Upper lobe of right lung (tissue), 1 donor: ENCODE measurements around the gene ANKRD13B. TPM values are rescaled to one million over a fixed set of nuclear protein-coding genes. Genes with fewer than 3 reads are reported as not detected.

Experiments used
- ATAC-seq: fragments of 200-7000 bp; cut with Tn5 transposase; one replicate; pipeline ENCODE4 v1.9.1; 2020; ENCODE audit warnings: mild to moderate bottlenecking, moderate library complexity
- DNase-seq: peaks from one replicate; pipeline ENCODE4 v3.0.0-alpha.2; 2020
- H3K27ac ChIP-seq: fragments of 200-600 bp; one replicate; pipeline ENCODE4 v1.8.0; 2022
- H3K27me3 ChIP-seq: fragments of 200-600 bp; one replicate; pipeline ENCODE4 v1.8.0; 2022; ENCODE audit warnings: mild to moderate bottlenecking
- H3K36me3 ChIP-seq: fragments of 200-600 bp; one replicate; pipeline ENCODE4 v1.8.0; 2022
- H3K4me1 ChIP-seq: fragments of 200-600 bp; one replicate; pipeline ENCODE4 v1.8.0; 2022
- H3K4me3 ChIP-seq: fragments of 200-600 bp; one replicate; pipeline ENCODE4 v1.8.0; 2022; ENCODE audit warnings: mild to moderate bottlenecking
- H3K9me3 ChIP-seq: fragments of 200-600 bp; one replicate; pipeline ENCODE4 v1.8.0; 2022
- intact Hi-C: fragments of 100-400 bp; cut with DNase I; formaldehyde crosslinking; loops from one replicate; pipeline ENCODE4 v1.11.0; 2022
- total RNA-seq: library from RNA; stranded (reverse); fragmentation: NEBNext Ultra II Directional; extraction: Animal tissue kit (Norgen Biotek cat#: 25700); gene quantifications from one replicate; pipeline ENCODE4 v1.2.1, GENCODE V29; 2021
- TF ChIP-seq, protein P1 (sequence below): fragments of 200-600 bp; IDR thresholded peaks from one replicate; pipeline ENCODE4 v1.8.0; 2022; ENCODE audit warnings: antibody characterized with exemption
- donor health status: DM: no; HTN: yes; CAD: no; lungs with severe emphysema.

Gene ANKRD13B
- total RNA-seq, 1 donor from 2014 or later: 6.8 TPM

DNA sequence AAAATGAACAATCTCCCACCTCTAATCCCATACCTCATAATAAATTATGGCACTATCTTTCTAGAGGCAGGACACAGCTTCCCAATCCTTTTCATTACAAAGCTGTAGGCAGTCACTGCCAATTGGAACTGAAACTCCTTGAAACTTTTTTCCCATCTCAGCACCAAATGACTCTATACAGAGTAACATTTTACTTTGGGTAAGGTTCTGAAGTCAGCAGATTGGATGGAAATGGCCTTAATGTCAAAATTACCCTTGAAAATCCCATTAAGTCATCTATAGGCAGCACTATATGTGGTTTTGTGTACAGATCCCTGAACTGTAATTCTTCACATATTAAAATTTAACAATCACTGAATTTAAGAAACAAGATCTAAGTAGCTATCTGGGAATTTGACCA, 60.0 kb downstream of the ANKRD13B start:
- Histone ChIP-seq H3K27me3 (no peaks in the 10 kb centered on the region), H3K9me3 (no peaks in the 10 kb centered on the region), H3K36me3 (peaks cover 68% of the 10 kb centered on the region), H3K27ac (no peak overlapping the region), H3K4me1 (no peaks in the 10 kb centered on the region), H3K4me3 (no peak overlapping the region)
- TF ChIP-seq, protein P1, sequence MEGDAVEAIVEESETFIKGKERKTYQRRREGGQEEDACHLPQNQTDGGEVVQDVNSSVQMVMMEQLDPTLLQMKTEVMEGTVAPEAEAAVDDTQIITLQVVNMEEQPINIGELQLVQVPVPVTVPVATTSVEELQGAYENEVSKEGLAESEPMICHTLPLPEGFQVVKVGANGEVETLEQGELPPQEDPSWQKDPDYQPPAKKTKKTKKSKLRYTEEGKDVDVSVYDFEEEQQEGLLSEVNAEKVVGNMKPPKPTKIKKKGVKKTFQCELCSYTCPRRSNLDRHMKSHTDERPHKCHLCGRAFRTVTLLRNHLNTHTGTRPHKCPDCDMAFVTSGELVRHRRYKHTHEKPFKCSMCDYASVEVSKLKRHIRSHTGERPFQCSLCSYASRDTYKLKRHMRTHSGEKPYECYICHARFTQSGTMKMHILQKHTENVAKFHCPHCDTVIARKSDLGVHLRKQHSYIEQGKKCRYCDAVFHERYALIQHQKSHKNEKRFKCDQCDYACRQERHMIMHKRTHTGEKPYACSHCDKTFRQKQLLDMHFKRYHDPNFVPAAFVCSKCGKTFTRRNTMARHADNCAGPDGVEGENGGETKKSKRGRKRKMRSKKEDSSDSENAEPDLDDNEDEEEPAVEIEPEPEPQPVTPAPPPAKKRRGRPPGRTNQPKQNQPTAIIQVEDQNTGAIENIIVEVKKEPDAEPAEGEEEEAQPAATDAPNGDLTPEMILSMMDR: no peak
- DNase-seq (no peak), ATAC-seq (no peak)
- intact Hi-C loops: no loop called here

DNA sequence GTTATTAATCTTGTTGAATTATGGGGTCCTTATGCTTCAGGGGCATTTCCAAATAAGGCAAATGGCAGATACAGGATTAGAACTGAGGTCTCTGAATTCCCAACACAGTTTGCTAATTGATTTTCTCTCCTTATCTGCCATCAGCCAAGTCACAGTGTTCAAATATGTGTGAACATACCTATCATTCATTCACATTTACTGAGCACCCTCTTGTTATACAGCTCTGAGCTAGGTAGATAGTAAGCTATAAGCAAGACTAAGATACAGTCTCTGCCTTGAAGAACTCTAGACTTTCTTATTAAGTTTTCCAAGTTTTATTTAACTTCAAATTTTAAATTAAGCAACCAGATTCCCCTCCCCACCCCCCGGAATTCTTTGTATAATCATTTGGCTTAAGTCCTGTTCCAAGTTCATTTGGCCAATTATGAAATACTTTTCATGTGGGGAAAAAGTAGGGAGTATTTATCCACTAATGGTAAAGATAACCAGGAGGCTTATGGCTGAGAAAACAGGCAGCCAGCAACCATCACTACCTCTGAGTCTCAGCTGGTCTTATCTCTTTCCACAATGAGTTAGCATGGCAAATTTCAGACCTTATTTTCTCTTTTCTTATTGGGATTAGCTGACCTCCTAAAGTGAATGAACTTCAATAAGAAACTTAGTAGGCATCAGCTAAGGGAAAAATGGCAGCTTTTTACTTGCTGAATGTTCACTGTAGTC, 61.2 kb downstream of the ANKRD13B start:
- Histone ChIP-seq H3K27ac (peak overlapping the region; percentile 30), H3K4me3 (no peak overlapping the region), H3K4me1 (no peaks in the 10 kb centered on the region), H3K27me3 (no peaks in the 10 kb centered on the region), H3K36me3 (peaks cover 64% of the 10 kb centered on the region), H3K9me3 (no peaks in the 10 kb centered on the region)
- intact Hi-C loops: no loop called here
- TF ChIP-seq, protein P1: no peak
- no peak for DNase-seq
- ATAC-seq: no peak

DNA sequence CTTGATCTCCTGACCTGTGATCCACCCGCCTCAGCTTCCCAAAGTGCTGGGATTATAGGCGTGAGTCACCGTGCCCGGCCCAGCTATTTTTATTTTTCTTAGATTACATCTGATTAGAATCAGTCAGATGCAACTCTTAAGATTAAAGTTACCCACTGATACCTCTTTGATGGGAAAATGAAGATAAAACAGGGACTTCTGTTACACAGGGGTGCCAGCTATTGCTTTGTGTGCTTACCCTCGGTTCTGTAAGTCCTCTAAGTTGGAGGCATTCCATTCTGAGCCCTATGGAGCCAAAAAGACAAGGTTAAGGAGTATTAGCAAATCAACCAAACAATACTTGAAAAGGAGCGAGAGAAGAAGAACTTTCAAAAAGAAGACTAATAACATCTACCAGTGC, 62.4 kb downstream of the ANKRD13B start:
- intact Hi-C loops: no loop called here

DNA sequence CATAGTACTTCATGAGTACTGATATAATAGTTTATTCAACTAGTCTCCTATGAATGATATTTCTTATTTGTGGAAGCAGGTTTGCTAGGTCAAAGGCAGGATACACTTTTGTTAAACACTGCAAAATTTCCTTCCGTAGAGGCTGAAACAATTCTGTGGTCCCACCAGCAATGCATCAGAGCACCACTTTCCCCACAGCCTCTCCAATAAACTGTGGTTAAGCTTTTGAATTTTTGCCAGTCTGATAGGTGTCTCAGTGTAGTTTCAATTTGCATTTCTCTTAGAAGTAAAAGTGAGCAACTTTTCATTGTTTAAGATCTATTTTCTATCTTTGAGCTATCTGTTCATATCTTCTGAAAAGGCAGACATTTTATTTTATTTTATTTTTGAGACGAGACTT, 66.2 kb downstream of the ANKRD13B start:
- ATAC-seq: no peak
- Histone ChIP-seq H3K9me3 (no peaks in the 10 kb centered on the region), H3K36me3 (peaks cover 70% of the 10 kb centered on the region), H3K4me1 (peaks cover 3% of the 10 kb centered on the region), H3K4me3 (no peak overlapping the region), H3K27ac (no peak overlapping the region), H3K27me3 (no peaks in the 10 kb centered on the region)
- intact Hi-C loops: no loop called here
- no peak for DNase-seq
- TF ChIP-seq, protein P1: no peak

More for the DNA sequence above, 62.4 kb downstream of the ANKRD13B start:
- Histone ChIP-seq H3K27ac (no peak overlapping the region), H3K9me3 (no peaks in the 10 kb centered on the region), H3K36me3 (peaks cover 64% of the 10 kb centered on the region), H3K4me1 (no peaks in the 10 kb centered on the region), H3K4me3 (no peak overlapping the region), H3K27me3 (no peaks in the 10 kb centered on the region)
- ATAC-seq (no peak), DNase-seq (no peak)
- TF ChIP-seq, protein P1: no peak

DNA sequence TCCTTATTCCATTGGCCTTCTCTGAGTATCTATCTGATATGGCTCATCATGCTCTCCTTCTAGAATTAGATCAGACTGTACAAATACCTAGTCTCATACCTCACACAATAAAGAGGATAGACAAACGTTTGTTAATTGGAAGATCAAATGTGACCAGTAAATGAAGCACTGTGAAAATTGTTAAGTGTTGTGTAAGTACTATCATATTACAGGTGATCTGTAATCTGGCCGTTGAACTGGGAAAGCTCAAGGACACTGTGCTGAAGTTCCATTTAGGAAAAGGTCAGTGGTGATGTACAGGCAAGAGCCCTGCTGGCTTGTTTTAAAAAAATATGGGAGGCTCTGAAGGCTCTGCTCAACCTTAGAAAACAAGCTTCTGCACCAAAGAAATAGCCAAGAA, 68.3 kb downstream of the ANKRD13B start:
- TF ChIP-seq, protein P1: no peak
- Histone ChIP-seq H3K9me3 (no peaks in the 10 kb centered on the region), H3K36me3 (peaks cover 57% of the 10 kb centered on the region), H3K27me3 (no peaks in the 10 kb centered on the region), H3K27ac (no peak overlapping the region), H3K4me1 (peaks cover 3% of the 10 kb centered on the region), H3K4me3 (no peak overlapping the region)
- DNase-seq (no peak), ATAC-seq (no peak)
- intact Hi-C loops: no loop called here
